Suprapubic skin (tissue), 3 donors: ENCODE results near the gene C2orf66.

Experiments used
- CTCF ChIP-seq, 2 donors: fragments of 200-600 bp in 1 of 2; fragments of 450-650 bp in 1 of 2; sonication (generic) in 1 of 2; IDR thresholded peaks; one replicate each; pipeline ENCODE4 v1.5.1; 2016 to 2019; ENCODE audit warnings: antibody characterized with exemption in 2 of 2, mild to moderate bottlenecking in 1 of 2, moderate library complexity in 1 of 2
- POLR2A ChIP-seq, 2 donors: fragments of 450-650 bp; IDR thresholded peaks; one replicate each; pipeline ENCODE4 v1.6.1; 2017; ENCODE audit warnings: antibody characterized with exemption in 2 of 2, mild to moderate bottlenecking in 2 of 2, moderate library complexity in 2 of 2

GRCh38 chr2:196759378-196759706 lies 49.8 kb downstream of the C2orf66 start:
- TF ChIP-seq CTCF (IDR thresholded peaks at IDR 0.05) (no peak), POLR2A (IDR thresholded peaks at IDR 0.05) (no peak)
